ENCODE measurements around the gene OR2A42. TPM values are rescaled to one million over a fixed set of nuclear protein-coding genes. Genes with fewer than 3 reads are reported as not detected.

The OR2A42 gene
- polyA plus RNA-seq, 3 donors = 0.97 to 1.5 (median 1.0) TPM

Other genes with a start within 250 kb of the OR2A42 start
- gene OR6B1, start 239.3 kb downstream of the OR2A42 start, polyA plus RNA-seq (ENCODE audit: insufficient read length in 3 of 3) = not detected
- under 1 TPM in 2 of 3 donors, not detected in 1; 0.04 to 0.08 TPM for gene OR2A5, start 190.7 kb downstream of the OR2A42 start, polyA plus RNA-seq (ENCODE audit: insufficient read length in 3 of 3)
- gene OR2A25, start 169.8 kb downstream of the OR2A42 start, polyA plus RNA-seq (ENCODE audit: insufficient read length in 3 of 3) = not detected
- not detected for gene OR2A12, start 153.3 kb downstream of the OR2A42 start, polyA plus RNA-seq (ENCODE audit: insufficient read length in 3 of 3)
- not detected for gene OR2A2, start 130.0 kb downstream of the OR2A42 start, polyA plus RNA-seq (ENCODE audit: insufficient read length in 3 of 3)
- gene OR2A14, start 116.4 kb downstream of the OR2A42 start, polyA plus RNA-seq (ENCODE audit: insufficient read length in 3 of 3) = not detected
- gene CTAGE4, start 56.1 kb downstream of the OR2A42 start, polyA plus RNA-seq (ENCODE audit: insufficient read length in 3 of 3) = 1 to 10 TPM; 2.6 to 5.0 (median 2.7) TPM
- 10 to 100 TPM; 22.3 to 28.7 (median 26.8) TPM for gene ARHGEF35, start 43.8 kb downstream of the OR2A42 start, polyA plus RNA-seq (ENCODE audit: insufficient read length in 3 of 3)
- 1 to 10 TPM; 6.9 to 9.2 (median 7.0) TPM for gene OR2A7, start 25.2 kb upstream of the OR2A42 start, polyA plus RNA-seq (ENCODE audit: insufficient read length in 3 of 3)
- gene CTAGE8, start 29.7 kb upstream of the OR2A42 start, polyA plus RNA-seq (ENCODE audit: insufficient read length in 3 of 3) = 1 to 10 TPM; 5.5 to 9.4 (median 7.7) TPM
- gene OR2A1, start 72.8 kb upstream of the OR2A42 start, polyA plus RNA-seq (ENCODE audit: insufficient read length in 3 of 3) = under 1 TPM; 0.10 to 0.44 (median 0.39) TPM
- 10 to 100 TPM; 21.3 to 22.2 (median 21.6) TPM for gene ARHGEF5, start 115.8 kb upstream of the OR2A42 start, polyA plus RNA-seq (ENCODE audit: insufficient read length in 3 of 3)
- gene NOBOX, start 164.1 kb upstream of the OR2A42 start, polyA plus RNA-seq (ENCODE audit: insufficient read length in 3 of 3) = not detected